HG02678 (cell line): ENCODE data around the gene KCTD3.

Experiments used
- ATAC-seq: cut with Tn5 transposase; IDR thresholded peaks from one replicate; pipeline ENCODE4 v1.9.1; 2021; ENCODE audit warnings: mild to moderate bottlenecking, moderate library complexity; ENCODE audit not compliant: unreplicated experiment

KCTD3 gene

DNA sequence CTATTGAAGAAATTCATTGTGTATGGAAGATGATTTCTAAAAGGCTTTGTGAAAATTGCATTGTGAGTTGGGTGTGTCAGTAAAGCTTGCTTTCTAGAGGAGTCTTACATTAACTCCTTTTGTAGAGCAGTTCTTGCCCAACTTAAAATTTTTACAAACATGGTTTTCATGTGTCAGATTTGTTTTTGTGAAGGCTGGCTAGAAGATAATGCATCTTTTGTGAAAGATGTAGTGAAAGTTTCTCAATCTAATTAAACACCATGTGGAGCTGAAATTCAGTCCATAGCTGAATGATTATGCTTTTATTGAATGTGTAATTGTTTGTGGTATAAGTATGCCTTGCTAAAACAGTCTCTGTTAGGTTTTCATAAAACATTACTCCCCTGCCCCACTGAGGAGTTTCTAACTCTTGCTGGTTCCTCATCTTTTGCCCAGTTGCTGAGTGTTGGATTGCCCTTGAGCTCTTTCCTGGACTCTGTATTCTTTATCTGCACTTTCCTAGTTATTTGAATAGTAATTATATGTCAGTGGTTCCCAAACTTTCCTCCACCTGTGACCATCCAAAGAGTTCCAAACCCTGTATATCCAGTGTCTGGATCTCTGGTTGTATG lies 38.0 kb downstream of the KCTD3 start:
- ATAC-seq: no peak

DNA sequence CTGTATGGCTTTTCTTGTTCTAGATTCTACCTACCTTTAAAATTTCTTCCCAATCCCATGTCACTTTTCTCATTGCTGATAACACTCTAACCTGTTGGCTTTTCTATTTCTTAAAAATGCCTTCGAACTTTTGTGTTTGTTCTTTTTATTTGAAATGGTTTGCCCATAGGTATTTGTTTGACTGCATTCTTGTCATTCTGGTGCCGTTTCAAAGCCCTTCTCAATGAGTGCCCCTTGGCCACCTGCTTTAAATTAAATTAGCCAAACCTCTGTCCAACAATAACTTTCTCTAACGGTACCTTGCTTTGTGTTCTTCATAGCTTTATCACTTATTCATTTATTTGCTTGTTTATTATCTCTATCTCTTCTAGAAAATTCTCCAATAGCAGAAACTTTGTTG lies 38.9 kb downstream of the KCTD3 start:
- ATAC-seq: no peak

DNA sequence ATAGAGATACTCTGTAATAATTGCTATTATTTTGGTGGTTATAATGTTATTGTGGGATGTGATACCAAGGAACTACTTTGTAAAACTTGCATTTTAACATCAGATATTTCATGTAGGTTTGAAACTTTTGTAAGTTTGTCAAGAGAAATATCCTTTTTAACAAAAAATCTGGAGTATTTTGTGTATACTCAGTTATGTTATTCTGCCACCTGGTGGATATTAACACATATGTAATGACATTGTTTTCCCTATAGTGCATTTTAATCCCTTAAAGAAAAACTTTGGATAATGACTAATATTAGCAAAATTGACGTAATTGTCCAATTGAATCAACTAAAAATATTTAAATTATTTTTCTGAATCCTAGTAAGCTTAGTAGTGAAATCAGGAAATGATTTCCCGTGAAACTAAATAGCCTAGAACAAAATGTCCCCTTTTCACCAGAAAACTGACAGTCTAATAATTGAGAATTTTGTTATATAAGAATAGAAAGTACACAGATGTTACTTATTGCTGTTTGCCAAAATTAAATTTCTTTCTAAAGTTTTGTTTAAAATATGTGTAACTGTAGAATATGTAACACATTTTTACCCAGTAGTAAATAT lies 39.6 kb downstream of the KCTD3 start:
- ATAC-seq: peak; percentile 71

- ATAC-seq: no peak
Measured at GRCh38 chr1:215607412-215607811, 40.3 kb downstream of the KCTD3 start.

- no peak for ATAC-seq
Measured at GRCh38 chr1:215608646-215609045, 41.5 kb downstream of the KCTD3 start.

DNA sequence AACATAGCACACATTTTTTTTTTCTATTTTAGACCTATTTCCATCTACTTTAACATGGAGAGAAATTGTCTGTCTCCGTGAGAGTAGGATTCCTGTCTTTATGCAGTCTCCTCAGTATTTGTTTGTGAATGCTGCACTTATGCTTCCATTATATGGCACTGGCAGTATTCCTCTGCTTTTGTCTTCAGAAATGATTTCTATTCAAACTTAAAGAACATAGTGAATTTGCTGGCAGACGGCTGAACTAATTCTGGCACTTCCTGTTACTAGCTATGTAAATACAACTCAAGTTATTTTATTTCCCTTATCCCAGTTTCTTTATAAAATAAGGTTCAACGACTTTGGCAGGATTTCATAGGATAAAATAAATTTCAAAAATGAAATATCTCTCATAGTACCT lies 45.3 kb downstream of the KCTD3 start:
- no peak for ATAC-seq

GRCh38 chr1:215617979-215618378 lies 50.9 kb downstream of the KCTD3 start:
- no peak for ATAC-seq

DNA sequence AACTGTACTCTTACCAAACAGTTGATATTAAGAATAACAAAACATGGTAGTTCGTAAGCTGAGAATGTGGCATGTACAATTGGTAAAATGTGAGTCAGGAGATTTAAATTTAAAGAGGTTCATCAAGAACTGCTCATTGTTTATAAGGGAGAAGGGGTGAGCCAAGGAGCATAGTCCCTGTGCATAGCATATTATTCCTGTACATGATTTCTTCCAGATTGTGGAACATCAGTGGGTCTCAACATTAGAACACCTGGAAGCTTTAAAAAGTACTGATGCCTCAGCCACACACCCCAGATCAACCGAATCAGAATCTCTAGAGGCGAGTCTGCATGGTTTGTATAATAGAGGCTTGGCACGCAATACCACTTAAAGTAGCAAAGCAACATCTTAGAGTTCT lies 56.1 kb downstream of the KCTD3 start:
- ATAC-seq: no peak

DNA sequence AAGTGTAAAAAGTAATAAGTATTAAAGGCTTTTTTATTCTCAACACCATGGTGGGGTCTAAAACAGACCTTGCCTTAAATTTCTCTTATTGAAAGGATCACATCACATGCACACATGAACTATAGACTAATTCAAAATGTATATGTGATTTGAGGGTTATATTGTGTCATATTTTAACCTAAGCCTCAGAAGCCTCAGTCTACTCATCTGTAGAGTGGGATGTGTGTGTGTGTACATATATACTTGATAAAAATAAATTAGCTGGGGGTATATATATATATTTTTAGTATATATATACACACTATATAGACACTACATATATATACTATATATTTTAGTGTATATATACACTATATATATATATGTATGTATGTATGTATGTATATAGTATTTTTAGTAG lies 58.8 kb downstream of the KCTD3 start:
- no peak for ATAC-seq

GRCh38 chr1:215631040-215631439 lies 63.9 kb downstream of the KCTD3 start:
- no peak for ATAC-seq

DNA sequence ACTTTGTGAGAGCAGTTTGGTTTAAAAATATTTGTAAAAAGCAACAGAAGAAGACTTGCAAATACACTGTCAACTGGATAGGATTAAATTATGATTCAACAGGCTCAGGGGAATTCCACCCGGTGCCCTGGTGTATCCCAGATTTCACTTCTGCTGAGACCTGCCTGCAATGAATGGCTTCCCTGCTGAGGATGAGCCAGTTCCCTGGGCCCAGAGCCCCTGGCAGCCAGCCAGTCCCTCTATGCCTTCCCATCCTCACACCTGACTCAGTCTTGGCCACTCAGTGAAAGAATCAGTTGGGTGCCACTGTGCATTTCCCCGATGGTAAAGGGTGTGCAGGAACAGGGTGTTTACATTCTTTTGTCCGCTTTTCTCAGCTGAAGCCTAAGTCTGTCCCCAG lies 64.4 kb downstream of the KCTD3 start:
- no peak for ATAC-seq

DNA sequence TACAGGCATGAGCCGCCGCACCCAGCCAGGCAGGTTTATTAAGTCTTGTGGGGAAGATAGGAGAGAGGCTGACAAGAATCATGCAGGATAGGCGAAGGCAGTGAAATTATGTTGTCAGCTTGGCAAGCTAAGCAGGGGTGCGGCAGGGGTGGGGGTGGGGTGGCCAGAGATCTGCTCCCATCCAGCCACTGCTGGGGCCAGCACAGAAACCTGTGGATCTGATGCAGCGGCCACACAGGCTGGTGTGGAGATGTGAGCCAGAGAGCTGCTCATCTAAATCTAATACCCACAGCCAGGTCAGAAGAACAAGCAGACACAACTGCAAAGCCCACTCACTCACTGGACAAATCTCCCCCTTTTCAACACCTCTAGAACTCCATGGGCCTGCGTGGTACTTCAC lies 68.7 kb downstream of the KCTD3 start:
- ATAC-seq: no peak

DNA sequence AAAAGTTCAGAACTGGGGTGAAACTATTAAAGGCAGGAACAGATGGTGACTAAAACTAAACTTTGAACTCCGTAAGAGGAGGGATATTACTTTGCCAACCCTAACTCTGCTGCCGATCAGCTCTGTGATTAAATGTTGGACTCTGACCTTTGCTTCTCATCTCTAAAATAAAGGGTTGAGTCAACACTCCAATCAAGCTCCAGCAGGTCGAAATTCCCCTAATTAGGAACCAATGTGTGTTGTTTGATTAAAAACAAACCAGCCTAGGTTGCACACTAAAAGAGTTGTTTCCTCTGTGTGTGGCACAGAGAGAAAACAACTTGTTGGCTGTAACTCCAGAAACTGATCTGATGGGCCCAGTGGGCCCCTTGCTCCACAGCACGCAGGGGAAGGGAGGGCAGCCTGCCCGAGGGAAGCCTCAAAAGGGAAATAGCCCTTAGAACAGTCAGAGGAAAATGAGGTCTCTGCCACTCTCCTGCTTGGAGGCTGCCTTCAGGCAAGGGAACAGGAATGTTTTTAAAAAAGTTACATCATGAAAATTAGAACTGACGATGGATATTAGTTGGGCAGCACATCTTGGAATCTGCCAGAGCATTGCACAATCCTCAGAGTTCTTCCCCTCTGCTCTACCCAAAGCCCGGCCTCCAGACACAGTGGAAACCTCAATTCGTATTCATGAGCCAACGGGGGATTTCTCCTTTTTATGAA lies 69.3 kb downstream of the KCTD3 start:
- ATAC-seq: no peak

DNA sequence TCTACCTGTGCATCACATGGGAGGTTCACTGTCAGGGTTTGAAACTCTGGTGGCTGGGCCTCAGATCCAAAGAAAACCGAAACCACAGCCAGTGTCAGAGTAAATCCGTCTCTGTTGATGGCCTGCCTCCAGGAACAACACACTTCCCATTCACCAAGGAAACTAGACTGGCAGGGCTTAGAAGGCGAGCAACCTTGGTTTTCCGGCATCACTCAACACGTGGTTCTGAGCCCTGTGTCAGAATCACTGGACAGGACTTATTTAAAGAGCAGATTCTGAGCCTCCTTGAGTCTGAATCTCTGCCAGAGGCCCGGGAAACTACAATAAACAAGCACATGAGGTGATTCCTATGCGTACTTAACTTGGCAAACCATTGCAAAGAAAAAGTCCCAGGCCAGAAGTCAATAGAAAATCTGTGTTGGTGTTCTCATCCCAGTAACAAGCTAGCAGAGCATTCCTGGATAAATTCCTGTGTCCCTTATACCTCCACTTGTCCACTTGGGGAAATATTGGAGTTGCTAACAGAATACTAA lies 70.0 kb downstream of the KCTD3 start:
- no peak for ATAC-seq

DNA sequence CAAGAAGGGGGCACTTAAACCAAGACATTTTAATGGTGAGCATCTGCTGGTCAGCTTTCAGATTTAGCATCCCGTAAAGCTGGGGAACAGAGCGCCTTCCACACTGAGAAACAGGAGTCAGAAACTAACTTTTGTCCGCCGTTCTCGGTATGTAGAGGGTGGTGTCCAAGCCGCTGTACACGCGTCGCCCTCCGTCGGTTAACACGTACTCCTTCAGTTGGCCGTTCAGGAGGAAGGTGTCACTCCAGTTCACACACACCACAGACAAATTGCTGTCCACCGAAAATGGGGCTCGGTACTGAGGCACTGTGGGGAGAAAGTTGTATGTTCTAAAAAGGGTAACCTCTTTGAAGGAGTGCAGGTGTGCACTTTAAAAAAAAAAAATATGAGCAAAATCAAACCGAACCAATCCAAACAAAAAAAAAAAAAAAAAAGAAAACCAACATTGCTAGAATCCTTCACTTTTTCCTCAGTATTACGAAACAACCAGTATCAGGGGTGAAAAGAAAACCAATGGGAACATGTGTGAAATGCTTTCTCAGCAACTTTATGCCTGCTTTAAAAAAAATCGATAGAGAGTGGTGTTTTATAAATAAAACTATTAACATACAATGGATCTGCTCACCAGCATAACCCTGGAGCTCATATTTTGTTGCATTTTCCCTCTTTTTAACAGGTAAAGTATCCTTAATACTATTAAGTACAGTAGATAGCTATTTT lies 73.5 kb downstream of the KCTD3 start:
- ATAC-seq: no peak

DNA sequence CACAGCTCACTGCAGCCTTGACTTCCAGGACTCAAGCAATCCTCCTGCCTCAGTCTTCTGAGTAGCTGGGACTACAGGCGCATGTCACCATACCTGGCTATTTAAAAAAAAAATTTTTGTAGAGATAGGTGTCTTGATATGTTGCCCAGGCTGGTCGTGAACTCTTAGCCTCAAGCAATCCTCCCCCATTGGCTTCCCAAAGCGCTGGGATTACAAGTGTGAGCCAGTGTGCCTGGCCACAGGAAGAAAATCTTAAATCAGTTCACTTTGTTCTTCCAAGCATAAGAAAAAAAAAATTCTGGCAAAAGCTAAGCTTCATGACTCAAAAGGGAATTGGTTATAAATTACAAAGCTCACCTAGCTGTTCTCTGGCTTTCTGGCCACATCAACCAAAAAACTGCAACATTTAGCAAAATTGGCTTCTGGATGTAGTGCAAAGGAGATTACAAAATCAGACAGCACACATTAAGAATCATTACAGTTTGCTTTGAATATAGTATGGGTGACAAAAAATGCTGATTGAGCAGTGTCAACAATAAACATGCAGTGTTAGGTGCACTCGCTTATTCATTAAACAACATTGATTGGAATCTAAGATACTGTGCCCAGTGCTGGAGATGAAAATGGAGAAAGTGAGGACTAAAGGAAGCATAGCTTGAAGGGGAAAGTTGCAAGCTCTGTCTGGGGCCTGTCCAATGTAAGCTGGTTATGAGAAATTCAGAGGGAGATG lies 76.7 kb downstream of the KCTD3 start:
- ATAC-seq: no peak

DNA sequence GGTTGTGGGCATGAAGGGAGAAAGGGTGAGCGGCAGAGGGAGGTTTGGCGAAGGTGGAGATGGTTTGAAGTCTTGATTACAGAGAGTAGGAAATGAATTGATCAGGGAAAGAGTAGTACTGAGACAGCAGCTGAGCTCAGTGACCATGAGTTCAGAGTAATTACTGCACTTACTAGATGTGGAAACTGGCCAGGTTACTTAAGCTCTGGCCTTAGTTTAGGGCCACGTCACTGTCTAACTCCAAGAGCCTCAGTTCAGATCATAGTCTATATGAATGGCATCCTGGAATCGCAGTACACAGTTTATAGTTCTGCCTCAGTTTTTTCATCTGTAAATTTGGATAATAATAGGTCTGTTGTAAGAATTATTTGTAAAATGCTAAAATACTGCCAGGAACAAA lies 78.1 kb downstream of the KCTD3 start:
- ATAC-seq: no peak

GRCh38 chr1:215645861-215646260 lies 78.8 kb downstream of the KCTD3 start:
- no peak for ATAC-seq

DNA sequence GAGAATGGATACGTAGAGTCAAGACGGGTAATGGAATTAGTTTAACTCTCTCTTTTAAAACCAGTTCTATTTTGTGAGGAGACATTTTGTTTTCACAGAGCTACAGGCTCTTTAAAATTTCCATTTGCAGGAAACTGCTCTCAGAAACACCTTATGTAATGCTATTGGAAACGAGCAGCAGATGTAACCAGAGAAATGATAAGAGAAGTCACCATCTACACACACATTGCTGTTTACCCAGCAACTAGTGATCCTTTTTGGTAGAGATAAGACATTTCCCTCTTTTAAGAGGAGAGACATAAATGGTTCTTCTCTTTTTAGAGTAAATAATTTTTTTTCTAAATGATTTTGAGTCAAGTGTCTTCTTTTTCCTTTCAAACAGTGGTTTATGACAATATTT lies 80.6 kb downstream of the KCTD3 start:
- no peak for ATAC-seq

- no peak for ATAC-seq
Measured at GRCh38 chr1:215648957-215649356, 81.9 kb downstream of the KCTD3 start.
